ENCODE measurements around the gene USH2A. TPM values are rescaled to one million over a fixed set of nuclear protein-coding genes. Genes with fewer than 3 reads are reported as not detected.

The USH2A gene
- total RNA-seq, 4 donors from 2014 or later: 0.03 to 0.25 TPM; not detected in 2

DNA sequence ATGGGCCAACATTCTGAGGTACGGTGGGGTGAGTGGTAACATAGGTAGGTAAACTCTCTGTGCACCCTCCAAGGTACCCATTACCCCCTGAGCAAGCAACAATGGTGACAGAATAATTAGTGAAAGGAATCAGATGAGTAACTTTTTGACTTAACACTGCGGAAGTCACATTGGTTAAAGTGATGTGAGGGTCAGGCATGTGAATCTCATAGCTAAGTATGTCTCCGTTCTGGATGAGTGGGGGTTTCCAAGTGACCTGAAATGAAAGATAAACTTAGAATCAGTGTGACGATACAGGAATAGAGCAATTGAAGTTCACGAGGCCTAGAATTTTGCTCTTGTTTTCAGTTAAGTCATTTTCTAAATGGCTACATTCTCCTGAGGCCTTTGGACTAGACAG, 544.4 kb downstream of the USH2A start:
- intact Hi-C loops (cut with DNase I; ENCODE audit: low total_unique reads): no loop called here
- H3K4me3 ChIP-seq (ENCODE audit: low read depth, poor library complexity, severe bottlenecking): no peak overlapping the region
- 84 to 89% methylated on average over 5 of the region's 5 CpGs for WGBS, 2 donors
- TF ChIP-seq POLR2A (IDR thresholded peaks at IDR 0.05): no peak
- TF ChIP-seq, protein P1, sequence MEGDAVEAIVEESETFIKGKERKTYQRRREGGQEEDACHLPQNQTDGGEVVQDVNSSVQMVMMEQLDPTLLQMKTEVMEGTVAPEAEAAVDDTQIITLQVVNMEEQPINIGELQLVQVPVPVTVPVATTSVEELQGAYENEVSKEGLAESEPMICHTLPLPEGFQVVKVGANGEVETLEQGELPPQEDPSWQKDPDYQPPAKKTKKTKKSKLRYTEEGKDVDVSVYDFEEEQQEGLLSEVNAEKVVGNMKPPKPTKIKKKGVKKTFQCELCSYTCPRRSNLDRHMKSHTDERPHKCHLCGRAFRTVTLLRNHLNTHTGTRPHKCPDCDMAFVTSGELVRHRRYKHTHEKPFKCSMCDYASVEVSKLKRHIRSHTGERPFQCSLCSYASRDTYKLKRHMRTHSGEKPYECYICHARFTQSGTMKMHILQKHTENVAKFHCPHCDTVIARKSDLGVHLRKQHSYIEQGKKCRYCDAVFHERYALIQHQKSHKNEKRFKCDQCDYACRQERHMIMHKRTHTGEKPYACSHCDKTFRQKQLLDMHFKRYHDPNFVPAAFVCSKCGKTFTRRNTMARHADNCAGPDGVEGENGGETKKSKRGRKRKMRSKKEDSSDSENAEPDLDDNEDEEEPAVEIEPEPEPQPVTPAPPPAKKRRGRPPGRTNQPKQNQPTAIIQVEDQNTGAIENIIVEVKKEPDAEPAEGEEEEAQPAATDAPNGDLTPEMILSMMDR (IDR thresholded peaks at IDR 0.05): no peak
- no peak for DNase-seq (ENCODE audit: low spot score in 2 of 2)

DNA sequence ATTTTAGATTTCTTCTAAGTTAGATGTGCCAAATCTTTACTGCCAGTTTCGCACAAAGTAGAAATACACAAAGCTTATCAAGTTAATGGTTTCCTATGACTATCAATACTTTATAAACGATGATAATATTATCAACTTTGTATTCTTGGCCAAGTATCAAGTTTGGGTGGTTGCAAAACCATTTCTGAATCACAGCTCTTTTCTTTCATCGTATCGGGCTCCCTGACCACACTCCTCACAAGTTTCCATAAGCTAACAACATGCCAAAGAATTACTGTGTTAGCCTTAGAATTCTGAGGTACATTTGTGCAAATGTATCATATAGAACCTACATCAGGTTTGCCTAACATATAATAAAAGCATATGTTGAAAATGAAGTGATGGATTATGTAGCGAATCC, 545.1 kb downstream of the USH2A start:
- no peak for TF ChIP-seq POLR2A (IDR thresholded peaks at IDR 0.05)
- TF ChIP-seq, protein P1 (IDR thresholded peaks at IDR 0.05): no peak
- no peak overlapping the region for H3K4me3 ChIP-seq (ENCODE audit: low read depth, poor library complexity, severe bottlenecking)
- WGBS, 2 donors: 62 to 65% methylated on average over 5 of the region's 5 CpGs
- no peak for DNase-seq (ENCODE audit: low spot score in 2 of 2)
- intact Hi-C loops (cut with DNase I; ENCODE audit: low total_unique reads): no loop called here

DNA sequence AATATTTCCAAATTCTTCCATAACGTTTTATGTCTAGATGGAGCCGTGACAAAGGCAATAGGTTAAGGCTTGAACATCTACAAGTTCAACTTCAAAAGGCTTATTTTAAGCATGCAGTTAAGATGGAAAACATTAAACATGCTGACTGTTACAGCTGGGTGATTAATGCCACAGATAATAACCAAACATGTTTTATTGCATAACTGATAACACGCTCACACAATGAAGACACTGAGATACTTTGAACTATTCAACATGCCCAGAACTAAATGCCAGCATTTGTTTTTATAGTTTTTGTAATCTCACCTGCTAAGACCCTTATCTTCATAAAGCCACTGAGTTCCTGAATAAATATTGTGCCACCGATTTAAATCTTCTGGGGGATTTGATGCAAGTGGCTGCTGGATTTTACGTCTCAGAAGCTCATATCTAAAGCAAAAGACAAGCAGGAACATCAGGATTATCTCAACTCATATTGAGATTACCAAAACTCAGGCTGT, 545.7 kb downstream of the USH2A start:
- WGBS, 2 donors: 31 to 36% methylated on average over 5 of the region's 5 CpGs
- no peak for TF ChIP-seq POLR2A (IDR thresholded peaks at IDR 0.05)
- TF ChIP-seq, protein P1 (IDR thresholded peaks at IDR 0.05): no peak
- DNase-seq (ENCODE audit: low spot score in 2 of 2): no peak
- no peak overlapping the region for H3K4me3 ChIP-seq (ENCODE audit: low read depth, poor library complexity, severe bottlenecking)
- intact Hi-C loops (cut with DNase I; ENCODE audit: low total_unique reads): no loop called here

DNA sequence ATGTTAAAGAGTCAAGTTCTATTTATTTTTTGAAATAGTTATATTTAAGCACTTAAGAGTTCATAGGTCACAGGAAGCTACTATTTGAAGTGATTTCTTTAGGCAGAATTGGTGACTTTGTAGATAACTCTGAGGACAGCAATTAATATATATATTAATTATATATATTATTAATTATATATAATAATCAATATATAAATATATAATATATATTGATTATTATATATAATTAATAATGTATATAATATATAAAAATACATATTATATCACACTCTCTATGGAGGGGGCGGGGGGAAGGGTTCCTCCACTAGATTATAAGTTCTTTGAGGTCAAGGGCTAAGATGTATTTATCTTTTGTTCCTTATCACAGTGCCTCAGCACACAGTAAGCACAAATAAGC, 547.5 kb downstream of the USH2A start:
- intact Hi-C loops (cut with DNase I; ENCODE audit: low total_unique reads): no loop called here
- TF ChIP-seq POLR2A (IDR thresholded peaks at IDR 0.05): no peak
- TF ChIP-seq, protein P1 (IDR thresholded peaks at IDR 0.05): no peak
- DNase-seq (ENCODE audit: low spot score in 2 of 2): no peak
- 82 to 89% methylated on average over 1 of the region's 1 CpG for WGBS, 2 donors
- H3K4me3 ChIP-seq (ENCODE audit: low read depth, poor library complexity, severe bottlenecking): no peak overlapping the region

DNA sequence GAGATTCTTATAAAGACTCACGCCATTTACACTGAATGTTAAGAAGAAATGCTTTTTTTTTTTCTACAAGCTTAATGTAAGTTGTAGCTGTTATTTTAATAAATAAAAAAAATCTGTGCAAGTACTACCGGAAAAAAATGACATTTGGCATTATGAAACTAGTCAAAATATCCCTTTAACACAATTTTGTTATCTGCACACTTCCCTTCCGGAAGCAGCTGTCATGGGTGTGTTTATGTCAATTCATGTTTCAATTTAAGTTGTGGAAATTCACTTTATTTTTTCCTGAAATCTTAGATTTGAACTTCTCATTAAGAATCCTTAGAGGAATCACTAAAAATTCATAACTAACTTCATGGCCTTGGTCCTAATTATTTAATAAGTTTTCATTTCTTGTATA, 548.0 kb downstream of the USH2A start:
- no peak overlapping the region for H3K4me3 ChIP-seq (ENCODE audit: low read depth, poor library complexity, severe bottlenecking)
- intact Hi-C loops (cut with DNase I; ENCODE audit: low total_unique reads): no loop called here
- no peak for DNase-seq (ENCODE audit: low spot score in 2 of 2)
- WGBS, 2 donors: 76 to 82% methylated on average over 3 of the region's 3 CpGs
- no peak for TF ChIP-seq POLR2A (IDR thresholded peaks at IDR 0.05)
- TF ChIP-seq, protein P1 (IDR thresholded peaks at IDR 0.05): no peak

GRCh38 chr1:215872658-215873057, 550.6 kb downstream of the USH2A start:
- H3K4me3 ChIP-seq (ENCODE audit: low read depth, poor library complexity, severe bottlenecking): no peak overlapping the region
- DNase-seq (ENCODE audit: low spot score in 2 of 2): no peak
- intact Hi-C loops (cut with DNase I; ENCODE audit: low total_unique reads): no loop called here
- WGBS, 2 donors: 76 to 83% methylated on average over 3 of the region's 3 CpGs
- no peak for TF ChIP-seq POLR2A (IDR thresholded peaks at IDR 0.05)

All from lower leg skin (tissue), 4 donors.